HG03196 (cell line): Measurements from ENCODE around the gene TDRD3.

Experiments
- ATAC-seq: cut with Tn5 transposase; IDR thresholded peaks from one replicate; pipeline ENCODE4 v1.9.1; 2021; ENCODE audit not compliant: unreplicated experiment

TDRD3 gene

GRCh38 chr13:60572003-60572798 lies 175.2 kb downstream of the TDRD3 start:
- no peak for ATAC-seq

DNA sequence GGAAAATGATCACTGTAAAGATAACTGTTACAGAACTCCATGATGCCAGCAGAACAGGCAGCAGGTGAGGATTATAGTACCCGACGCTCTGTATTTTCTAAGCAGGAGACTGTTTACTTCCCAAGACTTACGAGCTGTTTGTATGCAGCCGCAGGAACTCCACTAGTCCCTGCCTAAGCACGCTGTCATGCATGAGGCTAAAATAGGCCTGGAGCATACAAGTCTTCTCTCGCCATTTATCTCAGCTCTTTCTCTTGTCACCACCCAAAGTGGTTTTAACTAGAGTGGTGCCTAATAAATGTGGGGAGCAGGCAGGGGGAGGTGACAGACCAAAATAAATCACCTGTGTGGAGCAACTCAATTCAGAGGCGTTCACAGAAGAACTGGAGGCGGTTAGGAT lies 175.8 kb downstream of the TDRD3 start:
- ATAC-seq, result no peak

DNA sequence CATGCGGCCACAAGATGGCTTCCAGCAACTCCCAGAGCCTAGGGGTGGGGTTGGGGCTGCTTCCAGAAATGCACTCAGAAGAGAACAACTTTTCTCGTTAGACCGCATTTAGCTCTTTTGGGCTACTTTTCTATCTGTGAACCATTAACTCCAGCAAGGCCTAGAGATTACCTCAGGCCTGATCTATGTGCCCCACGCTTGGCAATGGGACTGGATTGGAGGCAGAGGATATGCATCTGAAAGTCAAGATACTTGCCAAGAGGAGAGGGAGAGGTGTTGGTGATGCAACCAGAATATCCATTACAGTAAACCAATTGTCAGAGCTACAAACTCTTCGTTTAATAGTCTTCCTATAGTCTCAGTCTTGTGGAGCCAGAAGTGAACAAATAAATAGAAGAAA lies 177.7 kb downstream of the TDRD3 start:
- no peak for ATAC-seq

- no peak for ATAC-seq
Measured at GRCh38 chr13:60575142-60575541, 178.1 kb downstream of the TDRD3 start.

DNA sequence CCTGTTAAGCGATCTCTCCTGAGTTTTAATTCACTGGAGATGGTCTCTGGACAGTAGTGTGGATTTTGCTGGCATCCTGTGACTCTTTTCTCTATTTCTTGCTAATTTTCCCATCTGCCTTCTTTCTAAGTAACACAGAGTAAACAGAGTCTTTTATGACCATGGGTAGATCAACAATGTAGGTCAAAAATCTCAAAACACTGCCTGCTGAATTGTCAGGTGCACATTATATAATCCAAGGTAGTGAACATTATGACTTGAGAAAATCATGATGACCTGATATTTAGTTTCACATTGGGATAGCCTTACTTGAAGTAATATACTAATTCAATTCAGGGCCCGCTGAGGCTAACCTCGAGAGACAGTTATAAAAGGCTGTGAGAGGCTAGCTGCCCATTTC lies 180.7 kb downstream of the TDRD3 start:
- ATAC-seq, result no peak

GRCh38 chr13:60583196-60583888 lies 186.3 kb downstream of the TDRD3 start:
- no peak for ATAC-seq

DNA sequence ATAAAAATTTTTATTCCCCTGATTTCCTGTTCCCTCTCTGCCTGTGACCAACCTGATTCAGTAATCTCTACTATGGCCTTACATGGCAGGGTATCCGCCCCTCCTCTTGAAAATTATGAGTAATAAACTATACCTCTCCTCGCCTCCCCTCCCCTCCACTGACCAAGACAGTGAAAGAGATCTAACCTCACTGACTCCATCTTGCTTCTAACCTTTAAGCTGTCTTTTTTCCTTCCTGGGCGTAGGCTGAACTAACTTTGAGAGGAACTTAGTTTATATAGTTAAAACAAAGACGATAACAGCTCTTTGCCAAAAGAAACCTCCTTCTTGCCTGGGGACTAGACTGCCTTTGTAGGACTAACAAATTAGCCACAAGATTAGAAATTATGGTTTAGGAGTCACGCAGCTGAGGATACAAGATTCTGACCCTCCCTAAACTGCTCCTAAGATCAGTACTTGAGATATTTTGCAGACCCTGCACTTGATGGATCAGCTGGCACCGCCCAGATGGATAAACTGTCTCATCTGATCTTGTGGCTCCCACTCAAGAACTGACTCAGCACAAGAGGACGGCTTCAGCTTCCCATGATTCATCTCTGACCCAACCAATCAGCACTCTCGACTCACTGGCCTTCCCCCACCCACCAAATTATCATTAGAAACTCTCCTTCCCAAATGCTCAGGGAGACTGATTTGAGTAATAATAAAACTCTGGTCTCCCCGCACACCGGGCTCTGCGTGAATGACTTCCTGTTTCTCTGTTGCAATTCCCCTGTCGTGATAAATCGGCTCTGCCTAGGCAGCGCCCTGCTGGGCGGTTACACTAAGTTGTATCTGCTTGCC lies 187.1 kb downstream of the TDRD3 start:
- no peak for ATAC-seq

DNA sequence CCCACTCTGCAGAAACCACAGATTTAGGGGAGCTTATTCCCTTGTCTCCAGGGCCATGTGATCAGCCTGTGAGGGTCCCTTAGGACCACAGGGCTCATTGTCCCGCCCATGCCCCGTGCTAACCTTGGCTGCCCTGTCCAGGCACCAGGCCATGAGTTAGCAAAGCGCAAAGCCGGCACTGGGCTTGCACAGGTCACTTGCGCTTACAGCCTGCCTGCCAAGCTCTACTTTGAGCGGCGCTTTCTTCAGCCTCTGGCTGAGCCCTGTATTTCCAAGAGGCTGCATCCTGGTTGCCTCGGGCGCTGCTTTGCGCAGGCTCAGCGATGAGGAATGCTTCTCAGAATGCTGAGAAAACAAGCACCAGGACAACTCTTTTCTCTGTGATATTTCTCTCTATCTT lies 188.0 kb downstream of the TDRD3 start:
- ATAC-seq, result no peak

- ATAC-seq, result no peak
Measured at GRCh38 chr13:60590800-60591747, 194.1 kb downstream of the TDRD3 start.

- no peak for ATAC-seq
Measured at GRCh38 chr13:60603049-60603448, 206.0 kb downstream of the TDRD3 start.

GRCh38 chr13:60604058-60604457 lies 207.0 kb downstream of the TDRD3 start:
- ATAC-seq, result no peak

DNA sequence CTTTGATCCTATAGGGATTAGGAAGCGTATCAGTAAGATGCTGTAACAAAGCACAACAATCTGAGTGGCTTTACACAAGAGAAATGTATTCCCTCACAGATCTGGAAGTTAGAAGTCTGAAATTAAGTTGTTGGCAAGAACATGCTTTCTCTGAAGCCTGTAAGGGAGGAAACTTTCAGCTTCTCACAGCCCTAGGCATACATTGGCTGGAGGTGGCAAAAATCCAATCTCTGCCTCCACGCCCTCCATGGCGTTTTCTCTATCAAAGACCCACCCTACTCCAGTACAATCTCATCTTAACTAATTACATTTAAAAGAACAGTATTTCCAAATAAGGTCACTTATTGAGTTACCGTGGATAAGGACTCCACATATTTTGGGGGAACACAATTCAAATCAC lies 211.9 kb downstream of the TDRD3 start:
- no peak for ATAC-seq

GRCh38 chr13:60611523-60611922 lies 214.5 kb downstream of the TDRD3 start:
- ATAC-seq, result no peak

DNA sequence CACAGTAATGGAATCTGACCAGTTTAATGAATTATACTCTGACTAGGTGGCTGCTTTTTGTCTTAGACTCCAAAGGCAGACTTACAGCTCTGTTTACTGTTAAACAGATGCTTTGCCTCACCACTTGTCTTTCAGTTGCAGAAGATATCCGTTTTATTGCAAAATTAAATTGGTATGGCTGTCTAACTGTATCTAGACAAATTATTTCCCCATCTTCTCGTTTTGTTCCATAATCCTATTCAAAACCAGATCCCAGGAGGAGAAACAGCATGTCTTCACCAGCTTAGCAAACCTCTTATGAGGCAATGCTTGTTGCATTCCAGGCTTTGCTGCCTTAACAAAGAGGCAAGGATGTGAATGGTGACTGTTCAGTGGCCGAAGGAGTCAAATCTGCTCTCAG lies 215.6 kb downstream of the TDRD3 start:
- no peak for ATAC-seq

DNA sequence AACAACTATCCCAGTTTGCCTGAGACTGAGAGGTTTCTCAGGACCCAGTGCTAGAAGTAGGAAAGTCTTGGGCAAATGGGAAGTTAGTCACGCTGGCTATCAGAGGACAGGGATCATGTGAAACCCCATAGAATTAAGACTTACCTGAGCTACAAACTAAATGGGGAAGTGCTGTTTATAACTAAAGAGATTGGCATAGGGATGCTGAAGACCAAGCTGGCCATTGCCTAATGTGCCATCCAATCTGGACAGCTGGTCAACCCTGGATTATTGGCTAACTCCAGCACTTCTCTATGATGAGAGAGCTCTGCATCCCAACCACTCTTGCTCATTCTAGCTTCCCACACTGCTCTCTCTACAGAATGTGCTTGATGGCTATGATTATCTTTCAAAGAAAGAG lies 216.1 kb downstream of the TDRD3 start:
- no peak for ATAC-seq

DNA sequence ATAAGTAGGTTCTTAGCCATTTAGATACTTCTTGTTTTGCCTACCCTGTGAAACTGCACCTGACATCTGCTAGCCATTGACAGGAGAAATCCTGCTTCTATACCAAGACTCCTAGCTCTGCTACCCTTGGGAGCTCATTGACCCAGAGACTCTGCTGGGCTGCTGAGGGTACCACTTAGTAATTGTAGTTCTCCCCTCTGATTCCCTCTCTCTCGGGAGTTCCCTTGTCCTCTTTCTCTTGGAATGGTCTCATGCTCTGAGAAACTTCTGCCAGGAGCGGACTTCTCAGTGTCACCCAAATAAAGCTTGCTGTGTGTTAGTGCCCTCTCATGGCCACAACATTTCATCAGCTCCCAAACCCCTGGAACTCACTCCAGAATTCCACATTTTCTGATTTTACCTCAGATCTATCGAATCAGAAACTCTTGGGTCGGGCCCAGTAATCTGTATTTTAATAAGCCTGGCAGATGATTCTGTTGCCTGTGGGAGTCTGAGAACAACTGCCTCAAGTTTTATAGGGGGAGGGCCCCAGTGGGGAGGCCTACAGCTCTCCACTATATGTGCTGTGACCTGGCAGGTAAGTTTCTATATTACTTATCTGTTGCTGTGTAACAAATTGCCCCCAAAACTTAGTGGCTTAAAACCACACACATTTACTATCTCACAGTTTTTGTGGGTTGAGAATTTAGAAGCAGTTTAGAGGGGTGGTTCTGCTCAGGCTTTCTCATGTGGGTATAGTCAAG lies 221.1 kb downstream of the TDRD3 start:
- ATAC-seq, result no peak

DNA sequence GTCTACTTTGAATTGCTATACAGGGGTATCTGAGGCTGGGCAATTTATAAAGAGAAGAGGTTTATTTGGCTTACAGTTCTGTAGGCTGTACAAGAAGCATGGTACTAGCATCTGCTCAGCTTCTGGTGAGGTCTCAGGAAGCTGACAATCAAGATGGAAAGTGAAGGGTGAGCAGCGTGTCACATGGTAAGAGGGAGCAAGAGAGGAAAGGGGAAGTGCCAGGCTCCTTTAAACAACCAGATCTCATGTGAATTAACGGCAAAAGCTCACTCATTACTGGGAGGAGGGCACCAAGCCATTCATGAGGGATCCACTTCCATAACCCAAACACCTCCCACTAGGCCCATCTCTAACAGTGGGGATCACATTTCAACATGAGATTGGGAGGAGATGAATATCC lies 222.4 kb downstream of the TDRD3 start:
- no peak for ATAC-seq

DNA sequence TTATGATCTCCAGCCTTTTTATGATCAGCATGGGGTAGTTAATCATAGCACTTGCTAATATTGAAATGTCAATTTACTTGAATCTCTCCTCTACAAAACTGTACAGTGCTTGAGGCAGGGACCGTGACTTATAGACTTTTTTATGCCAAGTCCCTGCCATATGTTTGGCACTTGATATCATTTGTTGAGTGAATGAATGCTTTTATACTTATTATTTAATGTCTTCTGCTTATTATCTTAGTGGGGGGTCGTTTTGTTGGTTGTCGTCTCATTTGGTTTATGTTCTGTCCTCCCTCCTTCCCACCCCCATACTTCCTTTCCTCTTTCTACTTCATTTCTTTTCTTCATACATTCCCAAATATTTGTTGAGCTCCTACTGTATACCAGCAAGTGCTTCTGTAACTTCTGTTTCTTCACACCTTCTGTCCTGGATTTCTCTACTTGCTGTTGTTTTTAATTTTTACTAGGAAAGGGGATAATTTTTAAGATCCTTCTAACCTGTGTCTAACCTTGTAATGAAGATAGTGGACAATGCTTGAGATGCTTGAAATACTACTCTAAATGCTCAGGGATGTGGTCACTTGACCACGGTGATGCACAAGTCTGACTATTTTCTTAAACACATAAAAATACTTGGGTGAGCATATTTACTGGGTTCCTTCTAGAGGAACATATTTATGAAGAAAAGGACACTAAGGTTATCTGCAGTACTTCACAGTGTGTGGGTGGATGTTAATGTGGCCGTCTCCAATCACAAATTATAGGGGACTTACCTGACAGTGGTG lies 223.8 kb downstream of the TDRD3 start:
- ATAC-seq, result no peak

GRCh38 chr13:60623151-60623550 lies 226.1 kb downstream of the TDRD3 start:
- no peak for ATAC-seq
